ENCODE measurements around the gene GPR132.

- no peak for TF ChIP-seq POLR2A (IDR thresholded peaks at IDR 0.05; ENCODE audit: low read depth, low read length)
- no peak for TF ChIP-seq CTCF (IDR thresholded peaks at IDR 0.05; ENCODE audit: extremely low read depth in 1 of 2, insufficient read depth in 1 of 2, low read depth in 1 of 2, low read length in 2 of 2)
Measured at GRCh38 chr14:105107781-105108515, 42.7 kb upstream of the GPR132 start.
